Dermis blood vessel endothelial cell (primary cell): ENCODE data around the gene TULP1. TPM values are rescaled to one million over a fixed set of nuclear protein-coding genes. Genes with fewer than 3 reads are reported as not detected.
"Not testable (repeated sequence)": the region's sequence is repeated elsewhere in the genome, so short reads cannot be mapped to it uniquely, and the experiment has no call there.

Source experiments
- DNase-seq: peaks from one replicate; pipeline ENCODE4 v3.0.0; 2010
- total RNA-seq: library from RNA; depleted of rRNA; stranded (reverse); fragments of >200 nt; gene quantifications from 2 replicates; pipeline ENCODE4 v1.2.3, GENCODE V29; 2014

The TULP1 gene
- total RNA-seq, 1 donor from 2014 or later: not detected

DNA sequence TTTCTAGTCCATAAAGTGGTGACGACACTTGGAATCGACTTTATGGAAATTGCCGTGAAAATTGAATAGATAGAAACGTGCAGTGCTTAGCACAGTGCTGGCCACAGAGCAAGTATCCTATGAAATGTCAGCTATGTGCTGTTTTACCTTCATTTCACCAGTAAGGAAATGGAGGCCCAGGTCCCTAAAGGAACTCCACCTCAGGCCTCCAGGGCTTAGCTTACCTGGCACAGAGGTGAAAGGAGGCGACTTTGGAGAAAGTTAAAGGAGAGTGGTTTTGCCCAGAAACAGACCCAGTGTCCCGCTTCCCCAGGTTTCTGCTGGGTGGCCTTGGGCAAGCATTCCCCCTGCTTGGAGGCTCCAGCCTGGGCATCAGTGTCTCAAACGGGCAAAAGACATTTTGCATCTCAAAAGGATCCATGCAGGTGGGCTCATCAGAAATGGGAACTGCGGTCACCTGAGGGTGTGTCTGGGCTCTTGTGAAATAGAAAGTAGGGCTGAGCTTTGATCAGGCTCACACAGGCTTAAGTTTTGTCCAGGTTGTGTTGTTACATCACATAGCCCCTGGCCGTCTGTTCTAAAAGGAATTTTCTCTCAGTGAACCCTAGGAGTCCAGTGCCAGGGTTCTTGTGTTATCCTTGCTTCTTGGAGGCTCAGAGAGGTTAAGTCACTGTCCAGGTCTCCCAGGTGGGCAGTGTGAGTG, 6.8 kb upstream of the TULP1 start:
- no peak for DNase-seq

DNA sequence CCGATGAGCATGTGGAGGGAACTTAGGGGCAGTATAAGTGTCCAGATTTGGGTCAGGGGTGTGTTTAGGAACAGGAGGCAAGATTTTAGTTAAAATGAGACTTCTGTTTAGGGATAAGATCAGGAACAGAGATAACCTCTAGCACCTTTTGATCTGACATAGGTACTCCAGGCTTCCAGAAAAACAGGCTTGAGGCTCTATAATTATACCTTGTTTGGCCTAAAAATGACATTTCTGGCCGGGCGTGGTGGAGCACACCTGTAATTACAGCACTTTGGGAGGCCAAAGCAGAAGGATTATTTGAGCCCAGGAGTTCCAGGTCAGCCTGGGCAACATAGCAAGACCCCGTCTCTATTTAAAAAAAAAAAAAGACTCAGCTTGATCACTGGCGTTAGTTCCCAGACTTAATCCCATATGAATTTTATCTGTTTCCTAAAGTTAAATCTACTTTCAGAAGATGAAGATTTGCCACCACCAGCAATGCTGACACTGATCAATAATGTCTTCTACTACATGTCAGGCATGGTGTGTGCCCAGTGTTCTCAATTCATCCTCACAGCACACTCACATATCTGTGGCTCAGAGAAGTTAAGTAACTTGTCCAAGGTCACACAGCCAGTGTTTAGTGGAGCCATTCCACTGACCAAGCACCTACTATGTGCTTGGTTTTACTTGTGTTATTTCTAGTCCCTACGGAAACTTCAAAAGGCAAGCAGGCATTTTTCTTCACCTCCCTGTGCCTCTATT, 6.0 kb upstream of the TULP1 start:
- DNase-seq: no peak

DNA sequence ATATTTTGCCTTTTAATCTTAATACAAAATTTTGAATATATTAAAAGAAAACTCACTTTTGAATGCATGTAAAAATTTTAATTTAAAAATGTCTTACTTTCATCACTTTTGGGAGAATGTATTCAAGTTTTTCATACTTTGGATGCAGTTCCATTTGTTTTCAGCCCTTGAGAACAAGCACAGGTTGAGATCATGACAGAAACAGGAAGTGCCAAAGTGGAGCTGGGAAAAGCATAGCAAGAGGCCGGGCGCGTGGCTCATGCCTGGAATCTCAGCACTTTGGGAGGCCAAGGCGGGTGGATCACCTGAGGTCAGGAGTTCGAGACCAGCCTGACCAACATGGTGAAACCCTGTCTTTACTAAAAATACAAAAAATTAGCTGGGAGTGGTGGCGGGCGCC, 5.3 kb upstream of the TULP1 start:
- DNase-seq: not testable (repeated sequence)

DNA sequence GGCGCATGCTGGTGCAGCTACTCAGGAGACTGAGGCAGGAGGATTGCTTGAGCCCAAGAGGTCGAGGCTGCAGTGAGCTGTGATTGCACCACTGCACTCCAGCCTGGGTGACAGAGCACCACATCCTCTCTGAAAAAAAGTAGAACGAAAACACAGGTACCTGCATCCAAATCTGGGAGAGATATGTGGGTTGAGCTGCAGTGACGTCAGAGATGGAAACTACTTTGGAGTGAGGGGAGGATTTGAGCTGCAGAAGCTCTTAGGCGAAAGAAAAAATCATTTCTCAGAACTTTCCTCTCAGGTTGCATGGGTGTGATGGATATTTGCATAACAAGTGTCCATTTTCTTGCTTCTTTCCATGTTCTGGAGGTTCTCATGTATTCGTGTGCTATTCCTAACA, 4.0 kb upstream of the TULP1 start:
- DNase-seq: no peak

DNA sequence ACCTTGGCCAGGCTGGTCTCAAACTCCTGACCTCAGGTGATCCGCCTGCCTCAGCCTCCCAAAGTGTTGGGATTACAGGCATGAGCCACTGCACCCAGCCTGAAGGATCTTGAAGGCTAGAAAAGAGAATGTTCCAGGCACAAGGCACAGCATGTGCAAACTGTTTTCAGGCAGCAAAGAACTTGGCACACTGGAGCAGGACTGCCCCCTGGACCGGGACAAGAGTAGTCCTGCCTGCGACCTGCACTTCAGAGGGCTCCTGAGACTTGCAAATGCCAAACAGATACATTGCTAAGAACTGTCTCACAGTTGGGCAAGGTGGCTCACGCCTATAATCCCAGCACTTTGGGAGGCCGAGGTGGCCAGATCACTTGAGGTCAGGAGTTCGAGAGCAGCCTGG, 3.2 kb upstream of the TULP1 start:
- not testable (repeated sequence) for DNase-seq

DNA sequence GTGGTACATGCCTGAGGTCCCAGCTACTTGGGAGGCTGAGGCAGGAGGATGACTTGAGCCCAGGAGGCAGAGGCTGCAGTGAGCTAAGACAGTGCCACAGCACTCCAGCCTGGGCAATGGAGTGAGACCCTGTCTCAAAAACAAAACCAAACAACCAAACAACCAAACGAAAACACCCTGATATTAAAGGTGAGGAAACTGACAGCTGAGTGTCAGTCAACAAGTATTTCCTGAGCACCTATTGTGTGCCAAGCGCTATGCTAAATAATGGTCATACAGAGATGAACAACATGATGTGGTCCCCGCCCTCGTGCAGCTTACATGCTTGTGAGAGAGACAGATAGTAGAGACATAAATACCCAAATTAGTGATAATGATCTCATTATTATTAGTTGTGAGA, 1.9 kb upstream of the TULP1 start:
- no peak for DNase-seq

DNA sequence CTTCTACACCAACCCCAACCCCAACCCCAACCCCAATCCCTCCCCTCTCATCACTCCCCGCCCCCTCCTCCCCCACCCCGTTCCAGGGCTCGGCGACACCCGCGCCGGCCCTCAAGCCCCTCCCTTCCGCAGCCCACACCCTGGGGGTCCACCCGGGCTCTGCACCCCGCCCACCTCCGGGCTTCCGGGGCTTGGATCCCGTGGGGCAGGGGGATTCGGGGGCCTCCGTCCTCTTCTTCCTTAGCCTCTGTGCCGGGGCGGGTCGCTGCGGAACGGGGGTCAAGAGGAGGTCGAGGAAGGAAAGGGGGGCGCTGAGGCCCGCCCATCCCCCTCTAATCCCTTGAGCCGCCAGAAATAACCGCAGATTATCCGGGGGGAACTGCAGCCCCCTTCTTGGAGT, 690 bp downstream of the TULP1 start:
- no peak for DNase-seq

DNA sequence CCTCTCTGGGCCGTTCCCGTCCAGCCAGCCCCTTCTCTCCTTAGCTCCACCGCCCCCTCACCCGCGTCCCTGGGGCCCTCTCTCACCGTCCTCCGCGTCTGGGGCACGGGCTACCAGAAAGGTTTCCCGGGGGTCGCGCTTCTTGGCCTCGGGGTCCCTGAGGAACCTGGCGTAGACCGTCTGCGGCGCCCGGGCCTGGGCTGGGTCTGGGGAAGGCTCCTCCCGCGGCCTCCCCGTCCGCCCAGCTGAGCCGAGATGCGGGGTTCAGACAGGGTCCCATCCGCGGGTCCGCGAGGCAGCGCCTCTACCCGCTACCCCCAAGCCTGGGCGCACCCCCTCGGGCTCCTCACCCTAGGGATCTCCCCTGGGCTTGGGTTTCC, 1.1 kb downstream of the TULP1 start:
- DNase-seq: no peak

DNA sequence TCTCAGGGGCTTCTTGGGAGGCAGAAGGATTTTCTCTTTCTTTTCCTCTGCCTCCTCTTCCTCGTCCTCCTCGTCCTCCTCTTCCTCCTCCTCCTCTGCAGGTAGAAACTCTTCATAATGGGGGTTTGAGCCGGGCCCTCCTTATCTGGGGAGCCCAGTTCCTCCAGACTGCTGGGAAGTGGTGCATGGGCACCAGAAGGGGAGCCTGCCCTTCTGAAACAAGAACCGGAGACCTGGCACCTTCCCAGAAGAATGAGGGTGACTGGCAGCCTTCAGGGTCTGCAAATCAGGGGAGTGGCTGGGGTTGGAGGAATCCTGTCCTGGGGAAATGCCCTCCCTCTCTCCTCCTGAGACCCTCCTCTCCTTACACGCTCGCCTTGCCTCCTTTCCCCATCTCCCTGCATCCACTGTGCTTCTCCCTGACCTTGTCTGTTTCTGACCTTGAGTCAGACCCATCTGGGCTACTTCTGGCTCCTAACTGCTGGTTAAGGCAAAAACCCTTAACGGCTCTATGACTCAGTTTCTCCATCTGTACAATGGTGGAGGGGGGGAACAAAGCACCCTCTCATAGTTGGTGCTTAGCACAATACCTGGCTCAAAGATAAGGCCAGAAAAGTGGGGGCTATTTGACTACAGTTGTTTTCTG, 1.7 kb downstream of the TULP1 start:
- no peak for DNase-seq

DNA sequence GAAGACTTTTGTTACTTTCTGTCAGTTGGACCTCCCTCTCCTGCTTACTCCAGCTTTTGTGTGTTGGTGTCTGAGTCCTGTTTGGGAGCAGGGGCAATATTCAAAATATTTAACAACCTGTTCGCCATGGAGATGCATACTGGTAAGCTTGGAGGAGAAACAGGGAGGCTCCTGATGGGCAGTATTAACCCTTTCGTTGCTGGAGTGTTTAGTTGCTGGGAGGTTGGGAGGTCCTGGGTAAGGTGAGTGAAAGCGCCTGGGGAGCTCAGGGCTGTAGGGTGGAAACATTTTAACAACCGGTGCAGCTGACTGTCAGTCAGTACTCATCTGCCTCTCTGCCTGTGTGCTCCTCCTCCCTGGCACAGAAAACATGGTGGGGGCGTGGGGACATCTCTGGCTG, 4.2 kb downstream of the TULP1 start:
- DNase-seq: no peak

DNA sequence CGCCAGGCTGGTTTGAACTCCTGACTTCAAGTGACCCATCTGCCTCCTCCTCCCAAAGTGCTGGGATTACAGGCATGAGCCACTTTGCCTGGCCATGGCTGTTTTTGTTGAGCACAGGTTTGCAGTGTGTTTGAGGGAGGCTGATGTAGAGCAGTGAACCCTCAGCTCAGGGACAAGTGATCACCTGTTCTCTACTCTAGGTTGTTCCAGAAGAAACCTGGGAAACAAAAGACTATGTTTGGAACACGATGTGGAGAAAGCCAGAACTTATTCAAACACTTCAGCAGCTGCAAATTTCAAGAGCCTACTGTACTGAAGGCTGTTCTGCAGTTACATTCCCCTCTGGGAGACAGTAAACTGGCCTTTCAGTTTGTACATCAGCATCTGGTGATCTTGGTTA, 4.7 kb downstream of the TULP1 start:
- no peak for DNase-seq

DNA sequence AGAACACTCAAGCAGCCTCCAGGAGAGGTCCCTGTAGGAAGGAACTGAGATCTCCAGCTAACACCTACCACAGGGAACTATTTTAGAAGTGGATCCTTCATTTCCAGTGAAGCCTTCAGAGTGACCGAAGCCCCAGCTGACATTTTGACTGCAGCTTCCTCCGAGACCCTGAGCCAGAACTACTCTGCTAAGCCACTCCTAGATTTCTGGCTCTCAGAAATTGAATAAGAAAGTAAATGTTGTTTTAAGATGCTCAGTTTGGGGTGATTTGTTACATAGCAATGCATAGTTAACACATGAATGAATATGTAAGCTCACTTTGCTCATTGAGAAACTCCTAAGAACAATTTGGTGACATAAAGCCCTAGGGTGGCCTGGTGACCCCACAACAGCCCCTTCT, 5.5 kb downstream of the TULP1 start:
- DNase-seq: no peak

DNA sequence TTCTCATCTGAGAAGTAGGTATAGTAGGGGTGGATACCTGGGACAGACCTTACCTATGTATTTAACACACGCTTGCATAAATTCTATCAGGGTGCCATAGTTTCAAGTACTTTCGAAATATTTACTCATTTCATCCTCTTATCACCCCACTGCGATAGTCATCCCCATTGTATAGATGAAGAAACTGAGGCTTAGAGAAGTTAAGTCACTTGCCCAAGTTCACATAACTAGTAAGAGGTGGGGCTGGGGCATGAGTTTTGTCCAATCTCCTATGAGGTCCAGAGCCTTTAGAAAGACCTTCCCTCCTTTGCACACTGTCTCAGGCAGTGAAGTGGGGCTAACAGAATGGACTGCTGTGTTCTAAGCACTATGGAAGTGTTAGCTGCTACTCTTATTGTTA, 6.2 kb downstream of the TULP1 start:
- DNase-seq: no peak

DNA sequence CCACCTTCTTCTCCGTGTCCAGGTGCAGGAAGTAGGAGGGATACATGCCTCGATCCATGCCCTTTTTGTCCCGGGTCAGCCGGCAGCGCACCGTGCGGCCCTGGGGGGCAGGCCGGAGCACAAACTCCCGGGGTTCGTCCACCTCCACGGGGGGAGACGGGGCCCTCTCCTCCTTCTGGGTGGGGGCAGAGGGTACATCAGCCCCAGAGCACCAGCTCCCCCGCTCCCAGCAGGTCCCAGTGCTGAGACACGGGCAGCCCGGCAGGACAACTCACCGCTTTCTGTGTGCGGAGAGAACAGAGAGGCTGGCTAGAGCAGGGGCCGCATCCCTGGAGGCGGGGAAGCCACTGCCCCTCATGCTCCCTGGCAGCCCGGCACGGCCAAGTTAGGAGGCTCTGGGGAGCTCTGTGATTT, 6.7 kb downstream of the TULP1 start:
- DNase-seq: no peak

DNA sequence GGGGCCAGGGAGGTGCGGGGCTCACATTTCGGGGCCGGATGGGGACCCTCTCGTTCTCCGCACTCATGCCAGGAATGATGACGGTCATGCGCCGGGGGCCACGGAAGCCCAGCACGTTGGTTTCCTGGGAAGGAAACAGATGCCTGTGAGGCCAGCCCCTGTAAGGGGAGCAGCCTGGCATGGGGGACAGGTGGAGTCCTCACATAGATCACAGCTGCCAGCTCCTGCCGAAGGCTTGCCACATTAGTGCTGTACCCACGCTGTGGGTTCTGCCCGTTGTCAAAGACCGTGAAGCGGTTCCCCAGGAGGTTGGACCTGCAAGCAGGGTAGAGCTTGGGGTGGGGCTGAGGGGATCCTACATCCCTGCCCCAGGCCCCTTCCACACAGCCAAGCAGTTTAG, 9.2 kb downstream of the TULP1 start:
- no peak for DNase-seq

DNA sequence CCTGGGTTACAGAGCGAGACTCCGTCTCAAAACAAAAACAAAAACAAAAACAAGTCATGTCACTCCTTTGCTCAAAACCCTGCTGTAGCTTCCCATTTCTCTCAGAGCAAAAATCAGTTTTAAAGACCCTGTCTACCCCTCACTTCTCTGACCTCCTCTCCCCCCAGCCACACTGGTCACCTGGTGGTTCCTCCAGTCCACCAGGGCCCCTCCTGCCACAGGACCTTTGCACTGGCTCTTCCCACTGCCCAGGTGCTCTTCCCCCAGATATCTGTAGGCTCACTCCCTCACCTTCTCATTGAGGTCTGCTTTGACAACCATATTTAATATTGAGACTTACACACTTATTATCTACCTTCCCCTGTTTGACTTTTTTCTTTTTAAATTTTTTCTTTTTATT, 10.9 kb downstream of the TULP1 start:
- no peak for DNase-seq

DNA sequence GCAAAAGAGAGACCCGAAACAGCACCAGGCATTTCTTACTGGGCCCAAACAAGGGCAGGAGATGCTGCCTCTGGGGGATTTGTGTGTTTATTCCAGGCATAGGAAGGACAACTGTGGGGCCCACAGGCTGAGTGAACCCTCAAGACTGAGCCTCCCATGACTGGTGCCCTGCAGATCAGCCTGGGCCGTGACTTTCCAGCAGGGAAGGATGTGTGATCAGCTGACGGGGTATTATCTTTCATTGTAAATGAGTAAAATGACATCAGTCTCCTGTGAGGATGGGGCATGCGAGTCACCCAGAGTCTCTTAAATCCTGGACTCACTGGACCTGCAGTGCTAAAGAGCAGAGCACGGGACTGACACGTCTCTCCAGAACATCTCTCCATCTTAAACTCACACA, 11.9 kb downstream of the TULP1 start:
- no peak for DNase-seq

DNA sequence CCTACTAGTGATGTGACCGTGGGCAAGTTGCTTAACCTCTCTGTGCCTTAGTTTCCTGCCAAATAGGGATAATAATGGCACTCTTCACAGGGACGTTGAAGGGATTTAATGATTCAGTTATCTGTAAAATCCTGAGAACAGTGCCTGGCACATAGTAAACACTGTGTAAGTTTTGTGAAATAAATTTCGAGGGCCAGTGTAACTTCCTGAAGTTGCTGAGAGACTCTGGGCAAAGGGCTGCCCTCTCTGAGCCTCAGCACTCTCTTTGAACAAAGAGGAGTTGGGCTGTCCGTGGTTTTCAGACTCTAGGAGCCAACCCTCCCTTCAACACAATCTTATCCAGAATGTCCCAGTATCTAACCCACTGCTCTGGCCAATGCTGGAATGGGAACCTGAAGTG, 13.3 kb downstream of the TULP1 start:
- no peak for DNase-seq

DNA sequence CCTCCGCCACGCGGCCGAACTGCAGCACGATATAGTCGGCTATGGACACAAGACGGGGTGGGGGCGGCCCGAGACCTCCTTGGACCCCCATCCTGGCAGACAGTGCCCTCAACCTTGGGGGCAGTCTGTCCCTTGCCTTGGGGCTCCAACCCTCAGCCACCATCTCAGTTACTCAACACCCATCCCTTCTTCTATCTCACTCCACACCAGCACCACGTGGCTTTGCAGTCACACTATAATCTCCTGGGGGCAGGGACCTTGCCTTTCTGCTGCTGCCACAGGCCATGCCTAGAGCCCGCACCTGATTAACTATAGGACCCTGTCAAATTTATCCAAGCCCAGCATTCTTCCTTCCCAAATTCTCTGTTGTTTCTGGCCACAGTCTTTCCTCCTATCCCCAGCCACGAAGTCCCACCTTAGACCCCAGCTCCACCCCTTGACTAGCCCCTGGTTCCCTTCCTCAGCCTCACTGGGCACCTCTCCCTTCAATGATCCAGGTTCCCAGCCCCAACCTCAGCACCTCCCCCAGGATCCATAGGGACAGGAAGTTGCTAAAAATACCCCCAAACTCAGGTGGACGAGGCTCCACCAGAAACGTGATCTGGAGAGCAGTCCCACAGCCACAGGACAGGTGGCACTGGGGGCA, 14.2 kb downstream of the TULP1 start:
- no peak for DNase-seq

DNA sequence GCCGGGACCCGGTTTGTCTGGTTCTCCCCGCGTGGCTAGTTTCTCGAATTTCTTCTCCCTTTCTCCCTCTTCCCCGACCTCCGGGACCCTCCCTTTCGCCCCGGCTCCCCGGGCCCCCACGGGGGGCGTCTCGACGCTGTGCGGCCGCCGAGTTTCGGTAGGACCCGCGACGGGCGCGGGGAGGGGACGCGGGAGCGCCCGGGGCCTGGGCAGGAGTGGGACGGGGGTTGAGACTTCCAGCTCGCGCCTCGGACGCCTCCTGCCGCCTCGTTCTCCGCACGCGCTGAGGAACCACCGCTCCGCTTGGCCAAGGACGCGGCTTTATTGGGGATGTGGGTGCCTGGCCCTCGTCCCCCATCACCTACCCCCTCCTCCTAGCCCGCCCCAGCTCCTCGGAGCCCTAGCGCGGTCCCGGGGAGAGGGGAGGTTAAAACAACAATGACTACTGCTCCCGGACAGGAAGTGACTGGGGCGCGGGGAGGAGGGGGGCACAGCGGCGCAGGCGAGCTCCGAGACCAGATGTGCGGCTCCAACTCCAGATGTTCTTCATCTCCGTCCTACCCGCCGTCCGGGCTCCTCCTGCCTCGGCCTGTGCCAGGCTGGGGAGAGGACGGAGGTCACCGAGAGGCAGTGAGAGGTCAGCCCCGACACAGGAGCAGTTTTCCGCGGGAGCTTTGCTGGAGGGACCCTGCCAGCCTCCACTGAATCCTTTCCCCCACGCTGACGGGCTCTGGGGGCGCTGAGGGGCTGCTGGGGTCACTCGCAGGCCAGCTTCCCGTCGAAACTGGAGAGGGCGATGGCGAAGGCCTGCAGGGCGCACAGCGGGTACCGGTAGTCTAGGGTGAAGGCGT, 14.9 kb downstream of the TULP1 start:
- peak; percentile 39 for DNase-seq

DNA sequence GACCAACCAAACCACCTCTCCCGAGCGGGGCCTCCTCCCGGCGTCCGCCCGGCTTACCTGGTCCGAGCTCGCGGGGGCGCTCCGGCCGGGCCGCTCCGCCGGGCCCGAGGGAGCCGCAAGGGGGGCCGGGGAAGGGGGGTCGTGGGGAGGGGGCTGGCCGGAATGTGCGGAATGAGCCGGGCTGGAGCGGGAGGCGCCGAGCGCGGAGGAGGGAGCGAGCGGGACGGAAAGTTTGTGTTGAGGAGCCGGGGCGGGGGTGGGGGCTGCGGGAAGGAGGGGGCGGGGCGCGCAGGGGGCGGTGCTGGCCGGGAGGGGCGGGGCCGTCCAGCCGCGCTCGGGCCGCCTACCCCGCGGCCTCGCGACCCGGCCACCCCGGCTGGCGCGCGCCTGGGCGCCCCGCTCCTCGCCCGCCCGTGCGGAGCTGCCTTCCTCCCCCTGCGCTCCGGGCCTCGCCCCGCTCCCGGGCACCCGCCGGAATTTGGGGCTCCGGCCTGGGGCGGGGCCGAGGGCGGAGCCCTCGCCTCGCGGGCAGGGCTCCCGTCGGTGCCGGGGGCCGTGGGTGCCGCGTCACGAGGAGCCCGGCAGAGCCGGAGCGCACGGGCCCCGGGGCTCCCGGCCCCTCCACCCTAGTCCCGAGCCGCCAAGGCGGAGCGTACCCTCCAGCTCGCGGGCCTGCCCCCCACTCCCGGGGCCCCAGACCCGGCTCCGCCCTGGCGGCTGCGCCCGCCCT, 15.7 kb downstream of the TULP1 start, which contains the start of gene TEAD3:
Gene TEAD3 (minus strand): TSS at position 239 of the 730 bp plus-strand sequence.
- DNase-seq: peak; percentile 28
